ENCODE data around the gene BSND.

BSND gene

DNA sequence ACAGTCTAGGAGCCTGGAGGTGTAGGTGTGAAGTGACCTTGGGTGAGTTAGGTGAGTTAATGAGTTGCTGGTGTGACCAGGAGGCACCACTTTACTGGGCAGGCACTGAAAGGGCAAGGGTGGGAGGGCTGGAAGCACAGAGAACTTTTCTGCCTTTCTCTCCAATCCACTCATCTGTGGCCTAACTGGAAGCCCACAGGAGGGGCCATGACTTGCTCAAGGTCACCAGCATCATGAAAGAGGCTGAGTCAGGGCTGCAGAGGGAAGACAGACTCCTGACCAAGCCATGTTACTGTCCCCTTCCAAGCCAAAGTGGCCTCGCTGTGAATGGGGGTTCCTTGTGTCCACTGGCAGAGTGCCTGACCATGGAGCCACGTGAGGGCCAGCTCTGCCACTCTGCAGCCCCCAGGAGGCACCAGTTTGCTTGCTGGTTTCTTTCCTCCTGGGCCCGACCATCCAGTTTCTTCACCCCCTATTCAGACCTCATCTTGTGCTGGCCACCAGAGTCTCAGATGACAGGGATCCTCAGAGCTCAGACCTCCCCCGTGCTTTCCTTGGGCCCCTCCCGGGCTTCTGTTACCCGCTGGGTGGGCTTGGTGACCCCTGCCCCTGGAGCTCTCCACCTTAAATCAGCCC, 4.3 kb upstream of the BSND start (continued):
- TF ChIP-seq SNAI2 (CRISPR knock-in tag; IDR thresholded peaks at IDR 0.05), result no peak
- TF ChIP-seq ZNF8 (CRISPR knock-in tag; IDR thresholded peaks at IDR 0.05), result no peak

DNA sequence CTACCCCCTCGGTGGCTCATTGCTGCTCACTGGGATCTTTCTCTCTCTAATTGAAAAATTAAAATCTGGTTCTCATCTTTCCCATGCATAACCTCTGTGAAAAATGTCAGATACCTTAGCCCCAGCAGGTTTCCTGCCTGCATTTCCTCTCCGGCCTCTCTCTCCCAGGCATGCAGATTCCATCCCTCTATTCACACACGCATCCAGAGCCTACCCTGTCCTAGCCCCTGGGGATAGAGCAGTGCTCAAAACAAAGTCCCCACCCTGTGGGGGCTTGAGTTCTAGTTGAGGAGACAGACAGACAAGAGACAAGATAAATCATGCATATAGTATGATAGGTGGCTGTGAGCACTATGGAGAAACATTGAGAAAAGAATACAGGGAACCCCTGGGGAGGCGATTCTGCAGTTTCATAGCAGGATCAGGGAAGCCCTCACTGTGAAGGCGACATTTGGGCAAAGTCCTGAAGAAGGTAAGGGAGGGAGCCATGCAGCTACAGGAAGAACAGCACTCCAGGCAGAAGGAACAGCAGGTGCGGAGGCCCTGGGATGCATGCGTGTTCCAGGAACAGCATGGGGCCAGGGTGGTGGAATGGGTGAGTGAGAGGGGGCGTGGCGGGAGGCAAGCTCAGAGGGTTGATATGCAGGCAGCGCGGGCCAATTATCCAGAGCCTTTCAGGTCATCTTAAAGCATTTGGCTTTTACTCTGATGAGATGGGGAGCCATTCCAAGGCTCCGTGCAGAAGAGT, 3.5 kb upstream of the BSND start:
- TF ChIP-seq TCF4 (CRISPR knock-in tag; IDR thresholded peaks at IDR 0.05; ENCODE audit: borderline replicate concordance) (no peak), ZC3H10 (CRISPR knock-in tag; IDR thresholded peaks at IDR 0.05) (no peak), BACH2 (CRISPR knock-in tag; IDR thresholded peaks at IDR 0.05; ENCODE audit: borderline replicate concordance) (no peak), ARNTL (CRISPR knock-in tag; IDR thresholded peaks at IDR 0.05; ENCODE audit: borderline replicate concordance, low read depth) (no peak), RARB (CRISPR knock-in tag; IDR thresholded peaks at IDR 0.05) (no peak), CSDC2 (CRISPR knock-in tag; IDR thresholded peaks at IDR 0.05) (no peak), GLIS3 (CRISPR knock-in tag; IDR thresholded peaks at IDR 0.05) (no peak), ZNF70 (CRISPR knock-in tag; IDR thresholded peaks at IDR 0.05) (no peak)
- TF ChIP-seq, protein P1, sequence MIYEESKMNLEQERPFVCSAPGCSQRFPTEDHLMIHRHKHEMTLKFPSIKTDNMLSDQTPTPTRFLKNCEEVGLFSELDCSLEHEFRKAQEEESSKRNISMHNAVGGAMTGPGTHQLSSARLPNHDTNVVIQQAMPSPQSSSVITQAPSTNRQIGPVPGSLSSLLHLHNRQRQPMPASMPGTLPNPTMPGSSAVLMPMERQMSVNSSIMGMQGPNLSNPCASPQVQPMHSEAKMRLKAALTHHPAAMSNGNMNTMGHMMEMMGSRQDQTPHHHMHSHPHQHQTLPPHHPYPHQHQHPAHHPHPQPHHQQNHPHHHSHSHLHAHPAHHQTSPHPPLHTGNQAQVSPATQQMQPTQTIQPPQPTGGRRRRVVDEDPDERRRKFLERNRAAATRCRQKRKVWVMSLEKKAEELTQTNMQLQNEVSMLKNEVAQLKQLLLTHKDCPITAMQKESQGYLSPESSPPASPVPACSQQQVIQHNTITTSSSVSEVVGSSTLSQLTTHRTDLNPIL (CRISPR knock-in tag; IDR thresholded peaks at IDR 0.05; ENCODE audit: low read depth), result no peak
- no peak for ATAC-seq

DNA sequence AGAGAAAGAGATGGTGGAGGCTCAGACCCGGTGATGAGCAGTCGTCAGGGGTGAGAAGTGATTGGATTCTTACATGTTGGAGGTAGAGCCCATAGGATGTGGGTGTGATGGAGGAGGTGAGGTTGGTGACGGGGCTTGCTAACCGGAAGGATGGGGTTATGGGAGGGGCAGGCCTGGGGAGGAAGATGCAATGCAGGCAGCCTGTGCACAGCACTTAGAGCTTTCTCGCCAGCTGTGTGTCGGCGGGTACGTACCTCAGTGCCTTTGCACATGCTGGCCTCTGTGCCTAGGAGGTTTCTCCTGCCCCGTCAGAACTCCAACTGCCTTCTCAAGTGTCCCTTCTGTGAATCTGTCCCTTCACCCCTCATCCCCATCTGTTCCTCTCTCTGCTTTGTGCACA, 2.9 kb upstream of the BSND start:
- TF ChIP-seq BACH2 (CRISPR knock-in tag; IDR thresholded peaks at IDR 0.05; ENCODE audit: borderline replicate concordance), result no peak
- TF ChIP-seq GLIS3 (CRISPR knock-in tag; IDR thresholded peaks at IDR 0.05), result no peak
- TF ChIP-seq, protein P2, sequence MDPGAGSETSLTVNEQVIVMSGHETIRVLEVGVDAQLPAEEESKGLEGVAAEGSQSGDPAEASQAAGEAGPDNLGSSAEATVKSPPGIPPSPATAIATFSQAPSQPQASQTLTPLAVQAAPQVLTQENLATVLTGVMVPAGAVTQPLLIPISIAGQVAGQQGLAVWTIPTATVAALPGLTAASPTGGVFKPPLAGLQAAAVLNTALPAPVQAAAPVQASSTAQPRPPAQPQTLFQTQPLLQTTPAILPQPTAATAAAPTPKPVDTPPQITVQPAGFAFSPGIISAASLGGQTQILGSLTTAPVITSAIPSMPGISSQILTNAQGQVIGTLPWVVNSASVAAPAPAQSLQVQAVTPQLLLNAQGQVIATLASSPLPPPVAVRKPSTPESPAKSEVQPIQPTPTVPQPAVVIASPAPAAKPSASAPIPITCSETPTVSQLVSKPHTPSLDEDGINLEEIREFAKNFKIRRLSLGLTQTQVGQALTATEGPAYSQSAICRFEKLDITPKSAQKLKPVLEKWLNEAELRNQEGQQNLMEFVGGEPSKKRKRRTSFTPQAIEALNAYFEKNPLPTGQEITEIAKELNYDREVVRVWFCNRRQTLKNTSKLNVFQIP (CRISPR knock-in tag; IDR thresholded peaks at IDR 0.05; ENCODE audit: borderline replicate concordance, low read depth), result no peak
- no peak for TF ChIP-seq PPARA (CRISPR knock-in tag; IDR thresholded peaks at IDR 0.05; ENCODE audit: borderline replicate concordance)
- no peak for TF ChIP-seq ISL1 (CRISPR knock-in tag; IDR thresholded peaks at IDR 0.05)
- TF ChIP-seq ARNTL (CRISPR knock-in tag; IDR thresholded peaks at IDR 0.05; ENCODE audit: borderline replicate concordance, low read depth), result no peak
- TF ChIP-seq, protein P1 (CRISPR knock-in tag; IDR thresholded peaks at IDR 0.05; ENCODE audit: low read depth), result no peak
- TF ChIP-seq TOX (CRISPR knock-in tag; IDR thresholded peaks at IDR 0.05; ENCODE audit: borderline replicate concordance), result no peak
- TF ChIP-seq, protein P3, sequence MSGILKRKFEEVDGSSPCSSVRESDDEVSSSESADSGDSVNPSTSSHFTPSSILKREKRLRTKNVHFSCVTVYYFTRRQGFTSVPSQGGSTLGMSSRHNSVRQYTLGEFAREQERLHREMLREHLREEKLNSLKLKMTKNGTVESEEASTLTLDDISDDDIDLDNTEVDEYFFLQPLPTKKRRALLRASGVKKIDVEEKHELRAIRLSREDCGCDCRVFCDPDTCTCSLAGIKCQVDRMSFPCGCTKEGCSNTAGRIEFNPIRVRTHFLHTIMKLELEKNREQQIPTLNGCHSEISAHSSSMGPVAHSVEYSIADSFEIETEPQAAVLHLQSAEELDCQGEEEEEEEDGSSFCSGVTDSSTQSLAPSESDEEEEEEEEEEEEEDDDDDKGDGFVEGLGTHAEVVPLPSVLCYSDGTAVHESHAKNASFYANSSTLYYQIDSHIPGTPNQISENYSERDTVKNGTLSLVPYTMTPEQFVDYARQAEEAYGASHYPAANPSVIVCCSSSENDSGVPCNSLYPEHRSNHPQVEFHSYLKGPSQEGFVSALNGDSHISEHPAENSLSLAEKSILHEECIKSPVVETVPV (CRISPR knock-in tag; IDR thresholded peaks at IDR 0.05), result no peak
- TF ChIP-seq ZFP30 (CRISPR knock-in tag; IDR thresholded peaks at IDR 0.05), result no peak
- TF ChIP-seq, protein P4, sequence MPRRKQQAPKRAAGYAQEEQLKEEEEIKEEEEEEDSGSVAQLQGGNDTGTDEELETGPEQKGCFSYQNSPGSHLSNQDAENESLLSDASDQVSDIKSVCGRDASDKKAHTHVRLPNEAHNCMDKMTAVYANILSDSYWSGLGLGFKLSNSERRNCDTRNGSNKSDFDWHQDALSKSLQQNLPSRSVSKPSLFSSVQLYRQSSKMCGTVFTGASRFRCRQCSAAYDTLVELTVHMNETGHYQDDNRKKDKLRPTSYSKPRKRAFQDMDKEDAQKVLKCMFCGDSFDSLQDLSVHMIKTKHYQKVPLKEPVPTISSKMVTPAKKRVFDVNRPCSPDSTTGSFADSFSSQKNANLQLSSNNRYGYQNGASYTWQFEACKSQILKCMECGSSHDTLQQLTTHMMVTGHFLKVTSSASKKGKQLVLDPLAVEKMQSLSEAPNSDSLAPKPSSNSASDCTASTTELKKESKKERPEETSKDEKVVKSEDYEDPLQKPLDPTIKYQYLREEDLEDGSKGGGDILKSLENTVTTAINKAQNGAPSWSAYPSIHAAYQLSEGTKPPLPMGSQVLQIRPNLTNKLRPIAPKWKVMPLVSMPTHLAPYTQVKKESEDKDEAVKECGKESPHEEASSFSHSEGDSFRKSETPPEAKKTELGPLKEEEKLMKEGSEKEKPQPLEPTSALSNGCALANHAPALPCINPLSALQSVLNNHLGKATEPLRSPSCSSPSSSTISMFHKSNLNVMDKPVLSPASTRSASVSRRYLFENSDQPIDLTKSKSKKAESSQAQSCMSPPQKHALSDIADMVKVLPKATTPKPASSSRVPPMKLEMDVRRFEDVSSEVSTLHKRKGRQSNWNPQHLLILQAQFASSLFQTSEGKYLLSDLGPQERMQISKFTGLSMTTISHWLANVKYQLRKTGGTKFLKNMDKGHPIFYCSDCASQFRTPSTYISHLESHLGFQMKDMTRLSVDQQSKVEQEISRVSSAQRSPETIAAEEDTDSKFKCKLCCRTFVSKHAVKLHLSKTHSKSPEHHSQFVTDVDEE (CRISPR knock-in tag; IDR thresholded peaks at IDR 0.05), result no peak
- TF ChIP-seq TCF4 (CRISPR knock-in tag; IDR thresholded peaks at IDR 0.05; ENCODE audit: borderline replicate concordance), result no peak
- no peak for TF ChIP-seq ZC3H10 (CRISPR knock-in tag; IDR thresholded peaks at IDR 0.05)
- TF ChIP-seq, protein P5, sequence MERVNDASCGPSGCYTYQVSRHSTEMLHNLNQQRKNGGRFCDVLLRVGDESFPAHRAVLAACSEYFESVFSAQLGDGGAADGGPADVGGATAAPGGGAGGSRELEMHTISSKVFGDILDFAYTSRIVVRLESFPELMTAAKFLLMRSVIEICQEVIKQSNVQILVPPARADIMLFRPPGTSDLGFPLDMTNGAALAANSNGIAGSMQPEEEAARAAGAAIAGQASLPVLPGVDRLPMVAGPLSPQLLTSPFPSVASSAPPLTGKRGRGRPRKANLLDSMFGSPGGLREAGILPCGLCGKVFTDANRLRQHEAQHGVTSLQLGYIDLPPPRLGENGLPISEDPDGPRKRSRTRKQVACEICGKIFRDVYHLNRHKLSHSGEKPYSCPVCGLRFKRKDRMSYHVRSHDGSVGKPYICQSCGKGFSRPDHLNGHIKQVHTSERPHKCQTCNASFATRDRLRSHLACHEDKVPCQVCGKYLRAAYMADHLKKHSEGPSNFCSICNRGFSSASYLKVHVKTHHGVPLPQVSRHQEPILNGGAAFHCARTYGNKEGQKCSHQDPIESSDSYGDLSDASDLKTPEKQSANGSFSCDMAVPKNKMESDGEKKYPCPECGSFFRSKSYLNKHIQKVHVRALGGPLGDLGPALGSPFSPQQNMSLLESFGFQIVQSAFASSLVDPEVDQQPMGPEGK (CRISPR knock-in tag; IDR thresholded peaks at IDR 0.05; ENCODE audit: borderline replicate concordance), result no peak
- no peak for TF ChIP-seq ZNF8 (CRISPR knock-in tag; IDR thresholded peaks at IDR 0.05)
- TF ChIP-seq ZNF70 (CRISPR knock-in tag; IDR thresholded peaks at IDR 0.05), result no peak
- no peak for TF ChIP-seq OSR1 (CRISPR knock-in tag; IDR thresholded peaks at IDR 0.05)
- TF ChIP-seq RARB (CRISPR knock-in tag; IDR thresholded peaks at IDR 0.05), result no peak
- no peak for TF ChIP-seq CSDC2 (CRISPR knock-in tag; IDR thresholded peaks at IDR 0.05)
- no peak for TF ChIP-seq ZFP3 (CRISPR knock-in tag; IDR thresholded peaks at IDR 0.05)
- no peak for ATAC-seq
